ENCODE results near the gene SNRPB2.

The SNRPB2 gene

GRCh38 chr20:16740365-16741072 lies 10.7 kb downstream of the SNRPB2 start:
- DNase-seq = no peak

GRCh38 chr20:16744178-16744807 lies 14.5 kb downstream of the SNRPB2 start:
- peak; percentile 9 for DNase-seq

- no peak for DNase-seq
Measured at GRCh38 chr20:16745204-16745603, 15.4 kb downstream of the SNRPB2 start.

- no peak for DNase-seq
Measured at GRCh38 chr20:16747291-16747811, 17.5 kb downstream of the SNRPB2 start.

DNA sequence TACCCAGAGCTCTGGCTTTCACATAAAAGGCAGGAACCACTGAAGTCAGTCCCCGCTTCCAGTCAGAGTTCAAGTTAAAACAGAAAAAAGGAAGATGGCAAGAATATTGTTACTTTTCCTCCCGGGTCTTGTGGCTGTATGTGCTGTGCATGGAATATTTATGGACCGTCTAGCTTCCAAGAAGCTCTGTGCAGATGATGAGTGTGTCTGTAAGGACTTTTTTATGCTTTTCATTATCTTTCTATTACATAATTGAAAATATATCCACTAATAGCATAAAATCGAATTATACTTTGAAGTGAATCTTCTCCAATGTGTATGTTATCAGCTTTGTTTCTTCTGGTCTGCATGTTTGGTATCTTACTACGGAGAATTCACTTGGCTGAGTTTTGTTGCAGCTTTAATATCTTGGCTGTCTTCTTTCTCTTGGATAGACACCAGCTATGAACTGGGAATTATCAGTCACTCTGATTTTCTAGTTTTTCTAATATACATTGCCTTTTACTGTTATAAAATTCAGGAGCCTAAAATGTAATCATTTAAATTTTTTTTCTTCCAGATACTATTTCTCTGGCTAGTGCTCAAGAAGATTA lies 18.6 kb downstream of the SNRPB2 start, which contains the start of gene OTOR:
Gene OTOR, plus strand, starts transcription at position 51 of the 593 bp plus-strand sequence. Its CDS starts 44 bp downstream, at position 95.
- no peak for DNase-seq

DNA sequence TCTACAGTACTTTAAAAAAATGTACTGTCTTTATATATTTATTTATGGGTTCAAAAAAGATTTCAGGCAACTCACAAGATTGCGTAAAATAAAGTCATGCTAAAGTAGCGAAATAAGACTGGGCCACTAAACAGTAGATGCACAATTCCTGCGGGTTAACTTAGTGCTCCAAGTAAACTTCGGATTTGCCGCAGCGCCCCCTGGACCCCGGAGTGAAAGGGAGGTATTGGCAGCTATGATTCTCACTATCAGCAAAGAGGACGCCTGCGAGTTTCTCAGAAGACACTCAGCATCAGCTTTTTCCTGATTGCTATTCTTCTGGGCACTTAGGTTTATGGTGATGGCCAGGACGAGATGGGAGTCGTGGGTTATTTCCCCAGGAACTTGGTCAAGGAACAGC lies 19.7 kb downstream of the SNRPB2 start:
- no peak for DNase-seq

GRCh38 chr20:16752082-16752481 lies 22.3 kb downstream of the SNRPB2 start:
- no peak for DNase-seq

- DNase-seq = no peak
Measured at GRCh38 chr20:16752901-16753300, 23.1 kb downstream of the SNRPB2 start.

DNA sequence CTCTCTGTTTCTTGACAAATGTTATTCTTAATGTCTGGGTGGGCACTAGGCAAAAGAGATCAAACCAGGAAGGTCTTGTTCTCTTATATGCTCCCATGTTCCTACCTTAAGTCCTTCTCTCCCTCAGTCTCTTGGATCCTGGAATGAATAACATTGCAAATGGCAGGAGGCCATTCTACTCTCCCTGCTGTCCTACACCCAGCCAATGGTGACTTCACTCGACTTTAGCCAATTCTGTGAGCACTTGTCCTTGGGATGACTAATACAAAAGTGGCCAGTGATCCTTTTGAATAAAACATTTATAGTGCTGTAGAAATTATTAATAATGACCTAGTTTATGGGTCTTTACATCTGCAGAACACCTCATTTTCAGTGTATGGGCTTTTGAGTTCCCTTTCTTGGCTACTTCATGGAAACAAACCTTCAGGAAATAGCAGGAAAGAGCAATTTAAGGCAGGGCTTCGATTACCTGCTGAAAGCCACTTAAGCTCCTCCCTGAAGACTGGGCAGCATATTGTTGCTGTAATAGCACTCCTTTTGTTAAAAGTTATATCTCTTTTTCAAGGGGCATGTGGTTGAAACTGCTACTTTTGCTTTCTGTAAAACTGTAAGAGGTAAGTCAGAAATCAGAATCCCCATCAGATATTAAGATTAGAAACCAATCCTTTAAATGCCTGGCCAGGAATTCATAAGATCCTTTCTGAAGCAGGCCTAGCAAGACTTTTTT lies 28.8 kb downstream of the SNRPB2 start:
- DNase-seq = no peak

DNA sequence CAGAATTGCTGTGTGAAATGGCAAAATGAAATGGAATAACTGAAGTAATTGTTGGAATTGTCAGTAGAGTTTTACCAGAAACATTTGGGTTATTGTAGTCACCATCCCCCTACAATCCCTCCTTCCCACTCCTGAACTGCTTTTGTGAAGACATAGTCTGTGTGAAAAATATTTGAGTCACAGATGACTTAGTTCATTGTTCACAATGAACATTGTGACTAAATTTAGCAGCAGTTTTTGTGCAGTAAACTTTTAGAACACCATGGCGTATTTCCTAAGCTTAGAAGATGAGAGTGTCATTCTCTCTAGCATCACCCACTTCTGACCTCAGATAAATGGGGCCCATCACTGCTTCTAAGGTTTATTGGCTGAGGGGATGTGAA lies 29.3 kb downstream of the SNRPB2 start:
- no peak for DNase-seq

GRCh38 chr20:16760431-16761304 lies 30.8 kb downstream of the SNRPB2 start:
- DNase-seq = no peak

DNA sequence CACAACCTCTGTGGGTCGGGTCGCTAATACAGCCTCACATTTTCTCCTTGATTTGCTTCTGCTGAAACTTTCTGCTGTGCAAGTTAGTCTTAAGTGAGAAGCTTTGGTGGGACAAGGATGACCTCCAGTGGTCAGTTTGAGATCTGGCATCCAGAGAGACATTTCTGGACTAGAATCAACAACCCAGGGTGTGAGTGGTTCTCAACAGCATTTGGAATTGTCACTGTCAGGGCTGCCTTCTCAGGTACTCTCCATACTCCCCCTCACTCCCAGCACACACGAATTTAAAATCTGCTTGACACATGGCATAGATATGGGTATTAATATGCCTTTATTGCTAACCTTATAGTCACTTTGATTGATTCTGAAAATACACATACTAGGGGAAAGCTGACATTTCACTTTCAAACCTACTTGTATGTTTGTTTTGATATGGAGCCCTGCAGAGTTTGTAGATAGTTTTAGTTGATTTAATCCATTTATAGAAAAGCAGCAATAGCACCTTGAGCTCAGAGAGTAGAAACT lies 31.5 kb downstream of the SNRPB2 start:
- peak; percentile 74 for DNase-seq

DNA sequence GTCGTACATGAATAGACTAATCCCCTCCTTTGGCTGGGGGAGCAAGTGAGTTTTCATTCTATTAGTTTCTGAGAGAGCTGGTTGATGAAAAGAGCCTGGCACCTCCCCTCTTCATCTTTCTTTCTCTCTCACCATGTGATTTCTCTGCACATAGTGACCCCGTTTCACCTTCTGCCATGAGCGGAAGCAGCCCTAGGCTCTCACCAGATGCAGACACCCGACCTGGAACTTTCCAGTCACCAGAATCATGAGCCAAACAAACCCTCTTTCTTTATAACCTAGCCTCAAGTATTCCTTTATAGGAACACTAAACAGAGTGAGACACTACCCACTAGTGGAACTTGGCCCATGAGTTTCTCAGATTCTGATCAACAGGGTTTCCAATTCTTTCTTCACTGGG lies 34.7 kb downstream of the SNRPB2 start:
- DNase-seq = no peak

GRCh38 chr20:16771213-16771612 lies 41.4 kb downstream of the SNRPB2 start:
- DNase-seq = no peak

DNA sequence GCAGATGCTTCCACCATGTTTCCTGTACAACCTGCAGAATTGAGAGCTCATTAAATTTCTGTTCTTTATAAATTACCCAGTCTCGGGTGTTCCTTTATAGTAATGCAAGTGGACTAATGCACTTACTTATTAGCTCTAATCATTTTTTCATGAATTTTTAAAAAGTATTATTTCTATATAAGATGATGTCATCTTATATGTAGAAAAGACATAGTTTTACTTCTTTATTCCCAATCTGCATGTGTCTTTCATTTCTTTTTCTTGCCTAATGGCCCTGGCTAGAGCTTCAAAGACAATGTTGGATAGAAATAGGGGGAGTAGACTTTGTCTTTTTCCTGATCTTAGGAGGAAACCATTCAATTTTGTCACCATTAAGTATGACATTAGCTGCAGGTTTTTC lies 46.1 kb downstream of the SNRPB2 start:
- no peak for DNase-seq

DNA sequence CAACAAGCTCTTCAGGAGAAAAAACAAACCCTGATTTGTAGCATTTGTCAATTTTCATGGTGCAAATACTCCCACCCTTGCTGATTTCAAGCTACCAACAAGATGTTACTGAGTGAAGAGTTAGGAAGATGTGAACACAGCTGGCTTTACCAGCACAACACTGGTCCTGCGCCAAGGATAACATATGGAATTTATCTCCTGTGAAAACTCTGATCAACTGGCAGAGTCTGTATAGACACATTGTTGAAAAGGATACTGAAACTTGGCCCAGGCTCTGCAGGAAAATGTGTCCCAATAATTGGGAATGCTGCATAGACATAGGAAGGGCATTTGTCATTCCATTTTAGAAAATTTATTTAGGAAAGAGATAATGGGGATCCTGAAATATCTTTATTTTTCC lies 47.3 kb downstream of the SNRPB2 start:
- DNase-seq = no peak

- DNase-seq = no peak
Measured at GRCh38 chr20:16778159-16778558, 48.3 kb downstream of the SNRPB2 start.

DNA sequence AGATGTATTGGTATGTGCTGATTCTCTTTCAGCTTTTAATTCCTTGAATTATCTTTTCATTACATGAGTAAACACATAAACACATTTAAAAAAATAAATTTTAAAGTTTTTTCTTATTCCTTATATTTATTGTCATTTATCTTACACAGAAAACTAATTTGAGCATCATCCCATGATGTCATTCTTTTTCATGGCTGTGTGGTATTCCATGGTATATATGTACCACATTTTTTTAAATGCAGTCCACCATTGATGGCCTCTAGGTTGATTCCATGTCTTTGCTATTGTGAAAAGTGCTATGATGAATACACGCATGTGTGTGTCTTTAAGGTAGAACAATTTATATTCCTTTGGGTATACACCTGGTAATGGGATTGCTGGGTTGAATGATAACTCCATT lies 51.7 kb downstream of the SNRPB2 start:
- no peak for DNase-seq

- no peak for DNase-seq
Measured at GRCh38 chr20:16785226-16785625, 55.4 kb downstream of the SNRPB2 start.

Data from hematopoietic multipotent progenitor cell treated with erythropoietin and hydrocortisone succinate and interleukin-3 and kit ligand, for 6 days (in vitro differentiated cells).